Dedifferentiated amniotic fluid mesenchymal stem cell (primary cell): Measurements from ENCODE around the gene ADGRG3.
"Not testable (repeated sequence)": the region's sequence is repeated elsewhere in the genome, so short reads cannot be mapped to it uniquely, and the experiment has no call there.

Source experiments
- DNase-seq: peaks from one replicate; pipeline ENCODE4 v3.0.0-alpha.2; 2016; ENCODE audit errors: extremely low spot score

ADGRG3 gene

GRCh38 chr16:57721356-57722209, 53.5 kb downstream of the ADGRG3 start:
- no peak for DNase-seq

- DNase-seq = no peak
Observed at GRCh38 chr16:57722210-57722499, 54.0 kb downstream of the ADGRG3 start.

DNA sequence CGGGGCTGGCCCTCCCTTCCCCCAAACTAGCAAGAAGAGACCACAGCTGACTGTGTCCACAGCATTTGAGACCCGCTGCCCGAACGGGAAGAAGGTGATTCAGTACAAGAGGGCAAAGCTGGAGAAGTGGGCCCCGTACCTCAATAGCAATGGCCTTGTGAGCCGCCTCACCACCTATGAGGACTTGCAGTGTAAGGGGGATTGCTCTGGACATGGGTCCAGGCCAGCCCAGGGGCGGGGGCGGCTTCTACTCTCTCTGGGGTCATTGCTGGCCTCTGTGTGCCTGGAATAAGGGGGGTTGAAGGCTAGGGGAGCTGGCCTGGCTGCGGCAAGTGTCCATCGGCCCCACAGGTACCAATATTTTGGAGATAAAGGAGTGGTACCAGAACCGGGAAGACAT, 54.5 kb downstream of the ADGRG3 start:
- no peak for DNase-seq

- no peak for DNase-seq
Observed at GRCh38 chr16:57723170-57723569, 55.1 kb downstream of the ADGRG3 start.

DNA sequence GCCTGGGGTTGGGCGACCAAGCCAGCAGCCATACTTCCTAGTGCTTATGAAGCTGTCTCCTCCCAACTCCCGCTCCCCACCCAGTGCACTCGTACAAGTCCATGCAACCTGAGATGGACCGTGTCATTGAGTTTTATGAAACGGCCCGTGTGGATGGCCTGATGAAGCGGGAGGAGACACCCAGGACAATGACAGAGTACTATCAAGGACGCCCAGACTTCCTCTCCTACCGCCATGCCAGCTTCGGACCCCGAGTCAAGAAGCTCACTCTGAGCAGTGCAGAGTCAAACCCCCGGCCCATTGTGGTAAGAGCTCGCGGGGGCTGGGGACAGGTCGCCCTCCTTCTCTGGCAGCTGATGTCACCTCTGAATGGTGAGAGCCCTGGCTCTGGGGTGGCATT, 56.4 kb downstream of the ADGRG3 start:
- no peak for DNase-seq

GRCh38 chr16:57725151-57725550, 57.0 kb downstream of the ADGRG3 start:
- DNase-seq = no peak

- DNase-seq = no peak
Observed at GRCh38 chr16:57725554-57725953, 57.4 kb downstream of the ADGRG3 start.

DNA sequence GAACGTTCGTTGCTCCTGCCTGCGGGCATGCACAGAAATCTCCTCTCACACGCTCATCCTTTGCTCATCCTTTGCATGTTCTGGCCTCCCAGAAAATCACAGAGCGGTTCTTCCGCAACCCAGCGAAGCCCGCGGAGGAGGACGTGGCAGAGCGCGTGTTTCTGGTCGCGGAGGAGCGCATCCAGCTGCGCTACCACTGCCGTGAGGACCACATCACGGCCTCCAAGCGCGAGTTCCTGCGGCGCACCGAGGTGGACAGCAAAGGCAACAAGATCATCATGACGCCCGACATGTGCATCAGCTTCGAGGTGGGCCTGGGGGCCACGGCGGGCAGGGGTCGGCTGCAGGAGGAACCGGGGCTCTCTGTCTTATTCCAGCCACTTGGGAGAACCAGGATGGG, 57.9 kb downstream of the ADGRG3 start:
- no peak for DNase-seq

- DNase-seq = no peak
Observed at GRCh38 chr16:57726433-57726947, 58.4 kb downstream of the ADGRG3 start.

- no peak for DNase-seq
Observed at GRCh38 chr16:57727610-57728009, 59.5 kb downstream of the ADGRG3 start.

- no peak for DNase-seq
Observed at GRCh38 chr16:57728336-57729181, 60.5 kb downstream of the ADGRG3 start.

GRCh38 chr16:57729182-57729484, 61.0 kb downstream of the ADGRG3 start:
- no peak for DNase-seq

- not testable (repeated sequence) for DNase-seq
Observed at GRCh38 chr16:57729852-57730251, 61.7 kb downstream of the ADGRG3 start.

GRCh38 chr16:57730771-57731730, 62.9 kb downstream of the ADGRG3 start:
- no peak for DNase-seq

- DNase-seq = no peak
Observed at GRCh38 chr16:57732037-57732436, 63.9 kb downstream of the ADGRG3 start.

- no peak for DNase-seq
Observed at GRCh38 chr16:57732714-57733113, 64.6 kb downstream of the ADGRG3 start.

- DNase-seq = no peak
Observed at GRCh38 chr16:57734308-57734924, 66.3 kb downstream of the ADGRG3 start.

DNA sequence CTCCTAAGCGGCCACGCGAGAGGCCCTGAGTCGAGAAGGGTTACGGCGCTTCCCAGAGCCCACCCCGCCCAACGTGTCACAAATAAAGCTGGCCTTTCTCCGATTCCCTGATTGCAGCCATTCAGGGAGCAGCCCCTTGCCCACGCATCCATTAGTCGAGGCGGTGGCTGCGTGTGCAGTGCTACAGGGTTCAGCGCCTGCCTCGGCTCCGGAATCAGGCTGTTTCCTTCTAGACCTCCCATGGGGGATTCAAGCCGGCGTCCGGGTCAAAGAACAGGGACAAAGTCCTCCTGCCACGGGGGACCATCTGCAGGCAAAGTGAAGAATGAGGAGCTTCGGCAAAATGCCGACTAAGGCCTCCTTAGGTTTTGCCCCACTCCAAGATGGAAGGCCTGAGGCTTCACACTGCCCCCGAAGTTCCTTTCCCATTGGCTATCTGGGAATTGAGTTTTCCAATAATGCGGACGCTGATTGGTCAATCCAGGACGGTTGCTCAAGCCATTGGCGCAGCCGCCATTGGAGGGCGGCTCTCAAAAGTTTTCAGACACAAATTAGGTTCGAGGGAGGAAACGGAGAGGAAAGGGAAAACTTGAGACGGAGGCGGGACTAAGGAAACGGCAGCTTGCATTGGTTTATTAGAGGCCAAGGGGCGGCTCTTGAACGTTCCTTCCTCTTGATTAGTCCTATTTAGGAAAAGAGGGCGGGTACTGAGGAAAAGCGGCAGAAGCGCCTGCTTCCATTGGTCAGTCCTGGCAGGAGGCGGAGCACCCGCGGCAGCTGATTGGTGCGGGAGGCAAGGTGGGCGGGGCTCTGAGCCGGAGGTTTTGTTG, 67.0 kb downstream of the ADGRG3 start:
- DNase-seq = peak; percentile 100

DNA sequence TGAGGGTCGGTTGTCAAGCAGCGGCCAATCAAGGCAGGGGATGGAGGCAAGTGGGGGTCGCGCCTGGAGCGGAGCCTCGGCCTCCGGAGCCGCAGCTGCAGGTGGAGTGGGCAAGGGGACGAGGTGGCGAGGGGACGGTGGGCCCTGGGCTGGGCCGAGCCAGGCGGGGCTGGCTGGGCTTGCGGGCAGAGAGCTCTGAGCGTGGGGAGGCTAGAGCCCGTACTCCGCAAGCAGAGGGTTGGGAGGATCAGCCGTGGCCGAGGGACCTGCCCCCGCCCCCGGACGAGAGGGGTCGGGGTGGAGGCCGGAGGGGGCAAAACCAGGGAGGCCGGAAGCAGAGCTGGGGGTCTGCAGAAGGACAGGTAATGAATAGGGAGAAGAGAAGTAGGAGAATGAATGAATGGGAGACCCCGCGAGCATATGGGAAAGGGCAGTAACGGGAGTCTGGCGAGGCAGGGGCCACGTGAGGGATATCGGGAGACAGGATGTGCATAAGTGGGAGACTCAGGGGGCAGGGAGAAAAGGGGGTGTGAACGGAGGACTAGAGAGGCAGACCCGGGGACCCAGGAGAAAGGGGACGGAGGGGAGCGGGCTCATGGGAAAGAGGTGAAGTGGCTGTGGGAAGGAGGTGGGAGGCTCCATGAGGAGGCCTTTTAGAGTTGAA, 67.8 kb downstream of the ADGRG3 start, which contains the start of gene KATNB1:
TSS of gene KATNB1 (plus strand) at position 16 of the 664 bp plus-strand sequence. CDS start 1,474 bp downstream, outside the sequence.
- no peak for DNase-seq
